Hepatic stellate cell (primary cell): ENCODE results near the gene KCNN4.

Experiments
- DNase-seq: peaks from one replicate; pipeline ENCODE4 v3.0.0; 2011; ENCODE audit warnings: low spot score

The KCNN4 gene

GRCh38 chr19:43748205-43748594 lies 32.6 kb downstream of the KCNN4 start:
- no peak for DNase-seq

- DNase-seq: no peak
Measured at GRCh38 chr19:43747557-43748204, 33.1 kb downstream of the KCNN4 start.

- DNase-seq: peak; percentile 47
Measured at GRCh38 chr19:43743059-43743458, 37.7 kb downstream of the KCNN4 start.

- DNase-seq: no peak
Measured at GRCh38 chr19:43741075-43741825, 39.5 kb downstream of the KCNN4 start.

DNA sequence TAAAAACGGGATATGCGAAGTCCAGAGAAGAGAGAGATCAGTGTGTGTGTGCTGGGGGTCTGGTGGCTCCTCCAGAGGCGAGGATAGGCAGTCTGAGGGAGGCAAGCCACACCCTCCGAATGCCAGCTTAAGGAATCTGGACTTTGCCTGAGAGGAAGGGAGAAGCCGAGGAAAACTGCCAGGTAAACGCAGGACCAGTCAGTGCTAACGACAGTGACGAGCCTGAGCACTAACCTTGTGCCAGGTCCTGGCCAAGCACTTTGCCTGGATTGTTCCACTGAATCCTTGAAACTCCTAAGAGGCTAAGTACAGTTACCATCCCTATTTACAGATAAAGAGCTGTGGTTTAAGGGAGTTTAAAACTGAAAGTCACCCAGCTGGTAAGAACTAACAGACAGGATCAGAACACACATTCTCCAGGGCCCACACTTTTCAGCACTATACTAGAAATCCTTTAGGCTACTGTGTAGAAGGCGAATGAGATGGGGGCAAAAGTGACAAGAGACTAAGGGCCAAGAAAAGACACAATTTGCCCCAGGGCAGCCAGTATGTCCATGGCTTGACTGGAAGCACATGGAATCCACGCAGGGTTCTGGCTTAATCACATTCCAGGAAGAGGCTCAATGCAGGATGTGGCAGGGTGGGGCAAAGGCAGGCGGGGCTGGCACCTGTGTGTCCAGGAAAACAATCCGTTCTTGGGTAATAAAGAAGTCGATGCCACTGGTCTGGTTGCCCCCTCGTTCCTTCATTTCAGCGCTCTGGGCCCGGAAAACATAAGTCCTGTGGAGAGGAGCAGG lies 41.1 kb downstream of the KCNN4 start:
- DNase-seq: no peak

GRCh38 chr19:43738780-43739211 lies 42.0 kb downstream of the KCNN4 start:
- no peak for DNase-seq

DNA sequence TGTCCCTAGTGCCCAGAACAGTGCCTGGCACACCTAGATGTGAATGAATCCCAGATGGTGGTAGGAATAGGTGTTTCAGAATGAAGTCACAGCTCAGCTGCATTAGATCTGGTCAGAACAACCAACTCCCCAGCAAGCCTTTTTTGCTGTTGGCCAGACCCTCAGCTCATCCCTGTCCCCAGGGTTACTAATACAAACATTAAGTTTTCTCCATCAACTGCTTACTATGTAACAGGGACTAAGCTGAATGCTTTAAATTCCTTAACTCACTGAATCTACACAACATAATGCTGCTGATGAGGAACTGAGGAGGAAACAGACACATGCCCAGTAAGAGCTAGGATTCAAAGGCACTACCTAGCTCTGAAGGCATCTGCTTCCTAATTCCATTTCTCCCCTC lies 44.8 kb downstream of the KCNN4 start:
- DNase-seq: peak; percentile 86

DNA sequence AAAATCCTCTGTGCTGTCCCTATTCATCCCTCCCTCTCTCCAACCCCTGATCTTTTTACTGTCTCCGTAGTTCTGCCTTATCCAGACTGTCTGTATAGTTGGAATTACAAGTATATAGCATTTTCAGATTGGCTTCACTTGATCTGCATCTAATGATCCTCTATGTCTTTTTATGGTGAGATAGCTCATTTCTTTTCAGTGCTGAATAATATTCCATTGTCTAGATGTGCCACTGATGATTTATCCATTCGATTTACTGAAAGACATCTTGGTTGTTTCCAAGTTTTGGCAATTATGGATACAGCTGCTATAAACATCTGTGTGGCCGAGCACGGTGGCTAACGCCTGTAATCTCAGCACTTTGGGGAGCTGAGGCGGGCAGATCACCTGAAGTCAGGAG lies 45.8 kb downstream of the KCNN4 start:
- DNase-seq: no peak

DNA sequence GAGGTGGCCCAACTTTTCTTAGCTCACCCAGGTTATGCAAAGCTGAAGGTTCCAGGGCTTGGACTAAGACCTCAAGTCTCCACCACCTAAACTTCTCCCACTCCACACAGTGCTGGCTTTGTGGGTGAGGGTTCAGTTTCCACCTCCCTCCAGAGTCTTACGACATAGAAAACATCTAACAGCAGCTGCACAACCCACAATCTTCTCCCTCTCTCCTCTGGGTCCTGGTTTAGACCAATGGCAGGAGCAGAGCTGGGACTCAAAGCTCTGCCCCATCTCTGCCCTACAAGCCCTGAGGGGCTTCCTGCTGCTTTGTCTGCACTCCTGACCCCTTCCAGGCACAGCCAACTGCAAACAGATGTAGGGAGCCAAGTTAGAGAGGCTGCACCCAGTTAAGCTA lies 48.9 kb downstream of the KCNN4 start:
- no peak for DNase-seq

GRCh38 chr19:43731346-43731745 lies 49.4 kb downstream of the KCNN4 start:
- DNase-seq: no peak

GRCh38 chr19:43729919-43730318 lies 50.9 kb downstream of the KCNN4 start:
- DNase-seq: no peak

DNA sequence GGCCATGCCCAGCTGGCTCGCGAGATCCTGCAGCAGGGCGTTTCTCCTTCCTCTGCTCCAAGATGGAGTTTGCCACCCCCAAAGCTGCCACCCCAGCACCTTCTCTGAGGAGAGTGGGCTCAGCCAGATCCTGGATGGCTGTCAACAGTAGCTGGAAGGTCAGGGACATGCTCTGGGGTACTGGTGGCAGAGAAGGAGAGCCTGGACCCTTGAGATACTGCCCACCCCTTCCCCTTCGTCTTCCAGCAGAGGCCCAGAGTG lies 53.2 kb downstream of the KCNN4 start:
- no peak for DNase-seq

GRCh38 chr19:43726736-43727592 lies 53.8 kb downstream of the KCNN4 start:
- no peak for DNase-seq

GRCh38 chr19:43725468-43725867 lies 55.3 kb downstream of the KCNN4 start:
- no peak for DNase-seq

DNA sequence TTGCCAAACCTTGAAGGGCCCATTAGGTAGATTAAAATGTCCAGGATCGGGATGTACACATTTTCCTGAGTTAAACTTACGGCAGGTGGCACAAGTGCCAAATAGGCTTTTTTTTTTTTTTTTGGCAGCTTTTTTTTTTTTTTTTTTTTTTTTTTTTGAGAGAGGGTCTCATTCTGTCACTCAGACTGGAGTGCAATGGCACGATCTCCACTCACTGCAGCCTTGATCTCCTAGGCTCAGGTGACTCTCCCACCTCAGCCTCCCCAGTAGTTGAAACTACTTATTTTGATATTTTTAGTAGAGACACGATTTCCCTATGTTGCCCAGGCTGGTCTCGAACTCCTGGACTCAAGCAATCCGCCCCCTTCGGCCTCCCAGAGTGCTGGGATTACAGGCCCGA lies 55.9 kb downstream of the KCNN4 start:
- DNase-seq: no peak

GRCh38 chr19:43723588-43723987 lies 57.2 kb downstream of the KCNN4 start:
- no peak for DNase-seq

GRCh38 chr19:43721469-43722048 lies 59.2 kb downstream of the KCNN4 start:
- DNase-seq: no peak

DNA sequence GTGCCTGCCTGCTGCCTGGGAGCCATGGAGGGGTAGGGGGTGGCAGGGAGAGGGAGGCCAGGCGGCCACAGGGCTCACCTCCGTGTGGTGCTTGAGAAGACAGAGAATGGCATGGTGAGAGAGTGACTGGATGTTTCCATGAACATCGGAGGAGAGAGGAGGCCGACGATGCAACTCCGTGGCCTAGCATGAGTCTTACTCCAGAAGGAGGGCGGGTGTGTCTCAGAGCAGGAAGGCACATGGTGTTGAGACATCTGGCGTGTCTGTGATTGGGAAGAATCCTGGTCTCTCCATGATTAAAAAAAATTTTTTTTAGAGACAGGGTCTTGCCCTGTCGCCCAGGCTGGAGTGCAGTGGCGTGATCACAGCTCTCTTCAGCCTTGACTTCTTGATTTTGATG lies 59.8 kb downstream of the KCNN4 start:
- no peak for DNase-seq

GRCh38 chr19:43719918-43720317 lies 60.9 kb downstream of the KCNN4 start:
- no peak for DNase-seq

DNA sequence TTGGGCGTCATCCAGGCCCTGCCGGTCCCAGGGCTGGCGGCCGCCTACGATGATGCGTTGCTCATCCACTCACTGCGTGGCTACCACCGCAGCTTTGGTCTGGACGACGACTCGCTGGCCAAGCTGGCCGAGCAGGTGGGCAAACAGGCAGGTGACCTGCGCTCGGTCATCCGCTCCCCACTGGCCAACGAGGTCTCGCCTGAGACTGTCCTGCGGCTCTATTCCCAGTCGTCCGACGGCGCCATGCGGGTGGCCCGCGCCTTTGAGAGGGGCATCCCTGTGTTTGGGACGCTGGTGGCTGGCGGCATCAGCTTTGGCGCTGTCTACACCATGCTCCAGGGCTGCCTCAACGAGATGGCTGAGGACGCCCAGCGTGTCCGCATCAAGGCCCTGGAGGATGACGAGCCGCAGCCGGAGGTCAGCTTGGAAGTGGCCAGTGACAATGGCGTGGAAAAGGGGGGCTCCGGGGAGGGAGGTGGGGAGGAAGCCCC lies 61.4 kb downstream of the KCNN4 start:
- no peak for DNase-seq

DNA sequence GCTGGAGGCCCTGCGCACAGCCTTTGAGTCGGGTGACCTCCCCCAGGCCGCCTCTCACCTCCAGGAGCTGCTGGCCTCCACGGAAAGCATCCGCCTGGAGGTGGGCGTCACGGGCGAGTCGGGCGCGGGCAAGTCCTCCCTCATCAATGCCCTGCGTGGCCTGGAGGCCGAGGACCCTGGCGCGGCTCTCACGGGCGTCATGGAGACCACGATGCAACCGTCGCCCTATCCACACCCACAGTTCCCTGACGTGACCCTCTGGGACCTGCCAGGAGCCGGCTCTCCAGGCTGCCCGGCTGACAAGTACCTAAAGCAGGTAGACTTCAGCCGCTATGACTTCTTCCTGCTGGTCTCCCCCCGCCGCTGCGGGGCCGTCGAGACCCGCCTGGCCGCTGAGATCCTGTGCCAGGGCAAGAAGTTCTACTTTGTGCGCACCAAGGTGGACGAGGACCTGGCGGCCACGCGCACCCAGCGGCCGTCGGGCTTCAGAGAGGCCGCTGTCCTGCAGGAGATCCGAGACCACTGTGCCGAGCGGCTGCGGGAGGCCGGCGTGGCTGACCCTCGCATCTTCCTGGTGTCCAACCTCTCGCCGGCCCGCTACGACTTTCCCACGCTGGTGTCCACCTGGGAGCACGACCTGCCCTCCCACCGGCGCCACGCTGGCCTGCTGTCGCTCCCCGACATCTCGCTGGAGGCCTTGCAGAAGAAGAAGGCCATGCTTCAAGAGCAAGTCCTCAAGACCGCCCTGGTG lies 62.0 kb downstream of the KCNN4 start:
- DNase-seq: no peak
